GM18870 (cell line): Measurements from ENCODE around the gene PRDM13.
"Not testable (repeated sequence)": the region's sequence is repeated elsewhere in the genome, so short reads cannot be mapped to it uniquely, and the experiment has no call there.

Experiments
- ATAC-seq: cut with Tn5 transposase; IDR thresholded peaks from one replicate; pipeline ENCODE4 v1.9.1; 2021; ENCODE audit warnings: moderate library complexity; ENCODE audit not compliant: unreplicated experiment

Gene PRDM13

GRCh38 chr6:99606656-99607415, at the start of gene PRDM13:
TSS of gene PRDM13 (plus strand) at chr6:99606833. CDS start at chr6:99607035, 202 bp downstream.
- ATAC-seq: no peak

- no peak for ATAC-seq
These were observed 47.6 kb upstream of the PRDM13 start for GRCh38 chr6:99559057-99559456.

- ATAC-seq: no peak
These were observed 46.0 kb upstream of the PRDM13 start for GRCh38 chr6:99560668-99561067.

- no peak for ATAC-seq
These were observed 43.4 kb upstream of the PRDM13 start for GRCh38 chr6:99563056-99563723.

- ATAC-seq: peak; percentile 99
These were observed 38.3 kb upstream of the PRDM13 start, which contains the start of gene CCNC for GRCh38 chr6:99568103-99568933. TSS of gene CCNC (minus strand) at chr6:99568660. CDS start at chr6:99568527, 133 bp downstream.

GRCh38 chr6:99573980-99574617, 32.5 kb upstream of the PRDM13 start:
- ATAC-seq: no peak

- no peak for ATAC-seq
These were observed 30.9 kb upstream of the PRDM13 start for GRCh38 chr6:99575544-99576227.

GRCh38 chr6:99579781-99580180, 26.9 kb upstream of the PRDM13 start:
- no peak for ATAC-seq

- ATAC-seq: no peak
These were observed 18.8 kb upstream of the PRDM13 start for GRCh38 chr6:99587792-99588191.

- ATAC-seq: peak; percentile 94
These were observed 17.9 kb upstream of the PRDM13 start for GRCh38 chr6:99588618-99589289.

GRCh38 chr6:99589290-99589672, 17.4 kb upstream of the PRDM13 start:
- ATAC-seq: peak; percentile 2

- ATAC-seq: no peak
These were observed 16.6 kb upstream of the PRDM13 start for GRCh38 chr6:99589907-99590493.

GRCh38 chr6:99590728-99591672, 15.6 kb upstream of the PRDM13 start:
- no peak for ATAC-seq

GRCh38 chr6:99591673-99592364, 14.8 kb upstream of the PRDM13 start:
- no peak for ATAC-seq

- ATAC-seq: no peak
These were observed 13.7 kb upstream of the PRDM13 start for GRCh38 chr6:99592900-99593299.

GRCh38 chr6:99594696-99595095, 11.9 kb upstream of the PRDM13 start:
- ATAC-seq: not testable (repeated sequence)

- no peak for ATAC-seq
These were observed 3.9 kb upstream of the PRDM13 start for GRCh38 chr6:99602520-99603420.
